HG03558 (cell line): ENCODE results near the gene TPPP.

Experiments used
- ATAC-seq: cut with Tn5 transposase; IDR thresholded peaks from one replicate; pipeline ENCODE4 v1.9.1; 2021; ENCODE audit warnings: moderate number of reproducible peaks; ENCODE audit not compliant: unreplicated experiment; ENCODE audit errors: extremely low read depth

The TPPP gene

GRCh38 chr5:668283-668995 lies 24.7 kb downstream of the TPPP start:
- ATAC-seq: no peak

- no peak for ATAC-seq
Observed at GRCh38 chr5:666816-667498, 26.2 kb downstream of the TPPP start.

GRCh38 chr5:665956-666711 lies 27.0 kb downstream of the TPPP start:
- no peak for ATAC-seq

GRCh38 chr5:665541-665955 lies 27.6 kb downstream of the TPPP start:
- no peak for ATAC-seq

GRCh38 chr5:664994-665360 lies 28.2 kb downstream of the TPPP start:
- no peak for ATAC-seq

GRCh38 chr5:664343-664993 lies 28.7 kb downstream of the TPPP start:
- no peak for ATAC-seq

GRCh38 chr5:663436-664342 lies 29.5 kb downstream of the TPPP start:
- no peak for ATAC-seq

GRCh38 chr5:662751-663435 lies 30.3 kb downstream of the TPPP start:
- no peak for ATAC-seq

GRCh38 chr5:661891-662750 lies 31.0 kb downstream of the TPPP start:
- no peak for ATAC-seq

- no peak for ATAC-seq
Observed at GRCh38 chr5:660491-661030, 32.6 kb downstream of the TPPP start.

GRCh38 chr5:659496-660263 lies 33.5 kb downstream of the TPPP start:
- no peak for ATAC-seq

GRCh38 chr5:658103-658502 lies 35.0 kb downstream of the TPPP start:
- no peak for ATAC-seq

- ATAC-seq: no peak
Observed at GRCh38 chr5:657570-657969, 35.6 kb downstream of the TPPP start.

GRCh38 chr5:655406-655805 lies 37.7 kb downstream of the TPPP start:
- ATAC-seq: no peak

- no peak for ATAC-seq
Observed at GRCh38 chr5:654071-654778, 38.9 kb downstream of the TPPP start.

- ATAC-seq: no peak
Observed at GRCh38 chr5:652773-653350, 40.3 kb downstream of the TPPP start.
